Liver (tissue), 9 donors: ENCODE results near the gene CEP131. TPM values are rescaled to one million over a fixed set of nuclear protein-coding genes. Genes with fewer than 3 reads are reported as not detected.

Experiments
- DNase-seq: peaks from one replicate; pipeline ENCODE4 v3.0.0-alpha.2; 2017; ENCODE audit warnings: low spot score
- H3K27ac ChIP-seq, 2 donors: one replicate each; pipeline ENCODE4 v1.7.0; 2013; ENCODE audit warnings: inconsistent platforms in 2 of 2, low read length in 2 of 2, control low read depth in 1 of 2, low read depth in 1 of 2, mild to moderate bottlenecking in 1 of 2
- H3K27me3 ChIP-seq, 4 donors: one replicate each; pipeline versions ENCODE4 v1.6.1 to v1.7.0; 2013; ENCODE audit warnings: low read length in 3 of 4, inconsistent platforms in 1 of 4, mild to moderate bottlenecking in 1 of 4, moderate library complexity in 1 of 4; ENCODE audit not compliant: control insufficient read depth in 4 of 4, insufficient read depth in 4 of 4
- H3K36me3 ChIP-seq, 4 donors: one replicate each; pipeline versions ENCODE4 v1.6.1 to v1.7.0; 2013; ENCODE audit warnings: low read length in 3 of 4, mild to moderate bottlenecking in 3 of 4, low read depth in 1 of 4, moderate library complexity in 1 of 4; ENCODE audit not compliant: control insufficient read depth in 4 of 4, insufficient read depth in 3 of 4
- H3K4me1 ChIP-seq, 4 donors: one replicate each; pipeline versions ENCODE4 v1.6.1 to v1.7.0; 2013; ENCODE audit warnings: low read length in 3 of 4, mild to moderate bottlenecking in 3 of 4, moderate library complexity in 1 of 4; ENCODE audit not compliant: control insufficient read depth in 4 of 4, insufficient read depth in 4 of 4
- H3K4me3 ChIP-seq, 3 donors: one replicate each; pipeline versions ENCODE4 v1.6.1 to v1.7.0; 2013; ENCODE audit warnings: low read length in 3 of 3, control low read depth in 1 of 3, low read depth in 1 of 3, mild to moderate bottlenecking in 1 of 3
- H3K9ac ChIP-seq, 2 donors: one replicate each; pipeline ENCODE4 v1.7.0; 2013; ENCODE audit warnings: low read length in 2 of 2, mild to moderate bottlenecking in 2 of 2, moderate library complexity in 2 of 2, control low read depth in 1 of 2, low read depth in 1 of 2
- H3K9me3 ChIP-seq, 4 donors: one replicate each; pipeline versions ENCODE4 v1.6.1 to v1.7.0; 2013; ENCODE audit warnings: low read length in 3 of 4; ENCODE audit not compliant: control insufficient read depth in 4 of 4
- CTCF ChIP-seq: fragments of 150-350 bp; IDR thresholded peaks from 2 replicates; pipeline ENCODE4 v1.5.1; 2017; ENCODE audit warnings: improper control_type of control experiment, low read depth, low read length; ENCODE audit not compliant: missing input control
- EGR1 ChIP-seq, 2 donors: IDR thresholded peaks; 2 replicates each; pipeline ENCODE4 v1.6.1; 2016 to 2018; ENCODE audit warnings: antibody characterized with exemption in 2 of 2, low read depth in 2 of 2
- FOXA2 ChIP-seq: IDR thresholded peaks from 2 replicates; pipeline ENCODE4 v1.6.1; 2016; ENCODE audit warnings: antibody characterized with exemption
- GABPA ChIP-seq, 2 donors: IDR thresholded peaks in 1 of 2; conservative IDR thresholded peaks in 1 of 2; 2 replicates each; pipeline ENCODE4 v1.6.1; 2016; ENCODE audit warnings: antibody characterized with exemption in 2 of 2, mild to moderate bottlenecking in 1 of 2, moderate library complexity in 1 of 2
- HNF4A ChIP-seq, 2 donors: conservative IDR thresholded peaks; 2 replicates each; pipeline ENCODE4 v1.6.1; 2016; ENCODE audit warnings: antibody characterized with exemption in 2 of 2, mild to moderate bottlenecking in 2 of 2
- JUND ChIP-seq, 2 donors: IDR thresholded peaks; 2 replicates each; pipeline ENCODE4 v1.6.1; 2016; ENCODE audit warnings: antibody characterized with exemption in 2 of 2
- MAX ChIP-seq: IDR thresholded peaks from 2 replicates; pipeline ENCODE4 v1.6.1; 2016; ENCODE audit warnings: antibody characterized with exemption
- NR2F2 ChIP-seq: IDR thresholded peaks from 2 replicates; pipeline ENCODE4 v1.6.1; 2016; ENCODE audit warnings: antibody characterized with exemption
- RAD21 ChIP-seq, 2 donors: IDR thresholded peaks; 2 replicates each; pipeline ENCODE4 v1.6.1; 2016; ENCODE audit warnings: antibody characterized with exemption in 2 of 2, mild to moderate bottlenecking in 2 of 2
- REST ChIP-seq: IDR thresholded peaks from 2 replicates; pipeline ENCODE4 v1.6.1; 2016; ENCODE audit warnings: antibody characterized with exemption, mild to moderate bottlenecking
- YY1 ChIP-seq: IDR thresholded peaks from 2 replicates; pipeline ENCODE4 v1.6.1; 2016; ENCODE audit warnings: antibody characterized with exemption, mild to moderate bottlenecking
- ZBTB33 ChIP-seq: IDR thresholded peaks from 2 replicates; pipeline ENCODE4 v1.6.1; 2016; ENCODE audit warnings: antibody characterized with exemption
- WGBS: extraction: QIAGEN DNeasy Blood & Tissue Kit; methylation state at CpG from one replicate; pipeline ENCODE4 v1.1.7; 2013; 5-methylcytosine and 5-hydroxymethylcytosine counted together
- polyA plus RNA-seq, 2 donors: library from polyadenylated mRNA; stranded (reverse) in 1 of 2; unstranded in 1 of 2; fragments of 200-250 nt in 1 of 2; fragments of >200 nt in 1 of 2; fragmentation: Nextera tagmentation in 1 of 2; extraction: Ambion mirVana in 1 of 2; gene quantifications; one replicate each; pipeline versions ENCODE4 v1.2.1 to v1.2.3, GENCODE V29; 2013 to 2015
- total RNA-seq, 2 donors: library from RNA; depleted of rRNA; stranded (reverse); fragments of >200 nt; gene quantifications; one replicate each; pipeline ENCODE4 v1.2.3, GENCODE V29; 2014
- donor health status: healthy.
- donor health status: healthy.
- donor health status: healthy.
- donor health status: healthy.
- donor health status: healthy.

CEP131 gene
- total and polyA plus RNA-seq, 4 donors = 0.71 to 6.3 (median 2.2) TPM

- peaks cover 5 to 30% (median 13%) of the 10 kb centered on the region in 4 donors for H3K36me3 ChIP-seq
- 93% methylated on average over 13 of the region's 13 CpGs for WGBS
- no peak for DNase-seq
- no peak overlapping the region for H3K4me3 ChIP-seq
- H3K27me3 ChIP-seq = no peaks in the 10 kb centered on the region
- no peaks in the 10 kb centered on the region for H3K9me3 ChIP-seq
- no peak overlapping the region for H3K9ac ChIP-seq
- TF ChIP-seq NR2F2 = no peak
- TF ChIP-seq JUND (IDR thresholded peaks at IDR 0.05) = no peak
- TF ChIP-seq HNF4A (conservative IDR thresholded peaks at IDR 0.05) = no peak
- TF ChIP-seq RAD21 (IDR thresholded peaks at IDR 0.05) = no peak
- no peak overlapping the region for H3K27ac ChIP-seq
- H3K4me1 ChIP-seq = peaks cover 3 to 19% (median 17%) of the 10 kb centered on the region in 4 donors
These were observed 11.7 kb upstream of the CEP131 start for GRCh38 chr17:81234506-81234855.

GRCh38 chr17:81233811-81234505 is 11.2 kb upstream of the CEP131 start:
- Histone ChIP-seq H3K9me3 (no peaks in the 10 kb centered on the region), H3K27me3 (no peaks in the 10 kb centered on the region), H3K27ac (no peak overlapping the region), H3K4me3 (no peak overlapping the region), H3K36me3 (peaks cover 5 to 33% (median 13%) of the 10 kb centered on the region in 4 donors), H3K9ac (no peak overlapping the region), H3K4me1 (peaks cover 3 to 22% (median 17%) of the 10 kb centered on the region in 4 donors)
- no peak for DNase-seq
- WGBS = 95% methylated on average over 21 of the region's 21 CpGs
- TF ChIP-seq CTCF = no peak

GRCh38 chr17:81233316-81233715 is 10.6 kb upstream of the CEP131 start:
- Histone ChIP-seq H3K9ac (no peak overlapping the region), H3K36me3 (peaks cover 5 to 33% (median 13%) of the 10 kb centered on the region in 4 donors), H3K27me3 (no peaks in the 10 kb centered on the region), H3K4me3 (no peak overlapping the region), H3K9me3 (no peaks in the 10 kb centered on the region), H3K4me1 (peaks cover 3 to 23% (median 15%) of the 10 kb centered on the region in 4 donors), H3K27ac (no peak overlapping the region)
- 95% methylated on average over 17 of the region's 17 CpGs for WGBS
- DNase-seq = no peak
- TF ChIP-seq RAD21 (IDR thresholded peaks at IDR 0.05) (no peak), JUND (IDR thresholded peaks at IDR 0.05) (no peak), FOXA2 (no peak)

GRCh38 chr17:81232616-81233241 is 10.0 kb upstream of the CEP131 start:
- H3K4me1 ChIP-seq = peaks cover 0 to 17% (median 9%) of the 10 kb centered on the region in 4 donors
- H3K36me3 ChIP-seq = peaks cover 5 to 33% (median 13%) of the 10 kb centered on the region in 4 donors

More at GRCh38 chr17:81232616-81233241, 10.0 kb upstream of the CEP131 start:
- Histone ChIP-seq H3K27ac (no peak overlapping the region), H3K27me3 (no peaks in the 10 kb centered on the region), H3K9ac (no peak overlapping the region), H3K9me3 (no peaks in the 10 kb centered on the region), H3K4me3 (no peak overlapping the region)
- TF ChIP-seq NR2F2 (no peak), MAX (no peak), REST (no peak), RAD21 (IDR thresholded peaks at IDR 0.05) (no peak), YY1 (no peak), GABPA (IDR thresholded peaks at IDR 0.05 in 1 of 2, conservative IDR thresholded peaks at IDR 0.05 in 1 of 2) (no peak), ZBTB33 (no peak), JUND (IDR thresholded peaks at IDR 0.05) (no peak), EGR1 (IDR thresholded peaks at IDR 0.05; ENCODE audit: low read depth in 2 of 2) (no peak)
- 96% methylated on average over 19 of the region's 19 CpGs for WGBS
- DNase-seq = no peak
